Measurements from ENCODE around the gene FAM241A. TPM values are rescaled to one million over a fixed set of nuclear protein-coding genes. Genes with fewer than 3 reads are reported as not detected.
"Not testable (repeated sequence)": the region's sequence is repeated elsewhere in the genome, so short reads cannot be mapped to it uniquely, and the experiment has no call there.

The FAM241A gene
- total and polyA plus RNA-seq, 3 donors from 2014 or later: 4.7 to 6.2 (median 5.7) TPM

- 70 to 71% methylated on average over 4 of the region's 4 CpGs for WGBS, 2 donors
- Histone ChIP-seq H3K4me3 (no peak overlapping the region), H3K36me3 (ENCODE audit: low read depth, missing control alignments) (no peaks in the 10 kb centered on the region), H3K4me1 (no peaks in the 10 kb centered on the region), H3K27ac (no peak overlapping the region), H3K27me3 (no peaks in the 10 kb centered on the region), H3K9me3 (no peaks in the 10 kb centered on the region)
- DNase-seq: no peak
- intact Hi-C loops (cut with DNase I; ENCODE audit: low total_unique reads): no loop called here
- TF ChIP-seq POLR2A (IDR thresholded peaks at IDR 0.05): no peak
- no peak for TF ChIP-seq CTCF (IDR thresholded peaks at IDR 0.05)
Measured at GRCh38 chr4:112201915-112202505, 56.8 kb downstream of the FAM241A start.

- Histone ChIP-seq H3K27ac (no peak overlapping the region), H3K9me3 (no peaks in the 10 kb centered on the region), H3K36me3 (ENCODE audit: low read depth, missing control alignments) (no peaks in the 10 kb centered on the region), H3K4me1 (no peaks in the 10 kb centered on the region), H3K27me3 (no peaks in the 10 kb centered on the region), H3K4me3 (no peak overlapping the region)
- WGBS, 2 donors: 92 to 96% methylated on average over 1 of the region's 1 CpG
- TF ChIP-seq POLR2A (IDR thresholded peaks at IDR 0.05) (no peak), CTCF (IDR thresholded peaks at IDR 0.05) (no peak)
- intact Hi-C loops (cut with DNase I; ENCODE audit: low total_unique reads): no loop called here
- no peak for DNase-seq
Measured at GRCh38 chr4:112203593-112203992, 58.3 kb downstream of the FAM241A start.

GRCh38 chr4:112206431-112206830 is 61.2 kb downstream of the FAM241A start:
- no peak for DNase-seq
- TF ChIP-seq CTCF (IDR thresholded peaks at IDR 0.05) (no peak), POLR2A (IDR thresholded peaks at IDR 0.05) (no peak)
- no peaks in the 10 kb centered on the region for H3K36me3 ChIP-seq (ENCODE audit: low read depth, missing control alignments)
- no peaks in the 10 kb centered on the region for H3K4me1 ChIP-seq
- 77 to 80% methylated on average over 2 of the region's 2 CpGs for WGBS, 2 donors
- H3K9me3 ChIP-seq: no peaks in the 10 kb centered on the region
- intact Hi-C loops (cut with DNase I; ENCODE audit: low total_unique reads): no loop called here
- no peaks in the 10 kb centered on the region for H3K27me3 ChIP-seq
- H3K4me3 ChIP-seq: no peak overlapping the region
- H3K27ac ChIP-seq: no peak overlapping the region

GRCh38 chr4:112208137-112209095 is 63.2 kb downstream of the FAM241A start:
- H3K4me3 ChIP-seq; H3K36me3 ChIP-seq (ENCODE audit: low read depth, missing control alignments); H3K9me3 ChIP-seq; DNase-seq; H3K4me1 ChIP-seq; H3K27ac ChIP-seq; H3K27me3 ChIP-seq; intact Hi-C loops (cut with DNase I; ENCODE audit: low total_unique reads): not testable (repeated sequence)
- WGBS, 2 donors: 76 to 78% methylated on average over 7 of the region's 7 CpGs

- Histone ChIP-seq H3K27ac (no peak overlapping the region), H3K36me3 (ENCODE audit: low read depth, missing control alignments) (no peaks in the 10 kb centered on the region), H3K4me1 (no peaks in the 10 kb centered on the region), H3K27me3 (no peaks in the 10 kb centered on the region), H3K4me3 (no peak overlapping the region), H3K9me3 (no peaks in the 10 kb centered on the region)
- intact Hi-C loops (cut with DNase I; ENCODE audit: low total_unique reads): no loop called here
- DNase-seq: no peak
- WGBS, 2 donors: 75 to 95% methylated on average over 1 of the region's 1 CpG
- TF ChIP-seq CTCF (IDR thresholded peaks at IDR 0.05) (no peak), POLR2A (IDR thresholded peaks at IDR 0.05) (no peak)
Measured at GRCh38 chr4:112210777-112211176, 65.5 kb downstream of the FAM241A start.

Data from testis (tissue), 3 donors.